Endometrial microvascular endothelial cells (primary cell): Measurements from ENCODE around the gene EPS15. TPM values are rescaled to one million over a fixed set of nuclear protein-coding genes. Genes with fewer than 3 reads are reported as not detected.
"Not testable (repeated sequence)": the region's sequence is repeated elsewhere in the genome, so short reads cannot be mapped to it uniquely, and the experiment has no call there.

ENCODE experiments used
- in situ Hi-C: cut with HindIII; loops from 2 replicates; pipeline ENCODE4 v1.10.0; 2017; ENCODE audit warnings: low sequenced_read_pairs, low pct_unique_long_range_greater_than_20kb; ENCODE audit errors: inconsistent ontology term
- total RNA-seq: library from RNA; depleted of rRNA; stranded (reverse); fragments of >200 nt; gene quantifications from one replicate; pipeline ENCODE4 v1.2.3, GENCODE V29; 2015; ENCODE audit errors: inconsistent ontology term

The EPS15 gene
- total RNA-seq, 1 donor from 2014 or later: 40.5 TPM

GRCh38 chr1:51329443-51330325 lies 189.4 kb downstream of the EPS15 start:
- in situ Hi-C loops: no loop called here

DNA sequence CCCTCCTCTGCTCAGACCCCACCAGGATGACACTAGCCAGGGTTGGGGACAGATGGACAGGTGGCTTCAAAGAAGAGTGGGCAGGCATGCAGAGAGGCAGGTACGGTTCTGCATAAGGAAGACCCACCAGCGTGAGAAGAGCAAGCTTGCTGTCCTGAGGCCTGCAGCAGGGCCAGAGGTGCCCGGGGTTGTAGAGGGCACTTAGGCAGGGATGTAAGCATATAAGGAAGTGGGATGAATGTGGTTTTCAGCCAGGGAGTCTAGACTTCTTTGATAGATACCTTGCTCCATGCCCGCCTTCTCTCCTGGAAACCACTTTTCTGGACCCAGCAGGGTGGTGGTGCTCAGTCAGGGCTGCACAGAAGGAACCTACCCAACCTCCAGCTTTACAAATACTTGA lies 190.1 kb downstream of the EPS15 start:
- in situ Hi-C loops: no loop called here

- in situ Hi-C loops: no loop called here
These were observed 190.8 kb downstream of the EPS15 start for GRCh38 chr1:51328279-51328678.

DNA sequence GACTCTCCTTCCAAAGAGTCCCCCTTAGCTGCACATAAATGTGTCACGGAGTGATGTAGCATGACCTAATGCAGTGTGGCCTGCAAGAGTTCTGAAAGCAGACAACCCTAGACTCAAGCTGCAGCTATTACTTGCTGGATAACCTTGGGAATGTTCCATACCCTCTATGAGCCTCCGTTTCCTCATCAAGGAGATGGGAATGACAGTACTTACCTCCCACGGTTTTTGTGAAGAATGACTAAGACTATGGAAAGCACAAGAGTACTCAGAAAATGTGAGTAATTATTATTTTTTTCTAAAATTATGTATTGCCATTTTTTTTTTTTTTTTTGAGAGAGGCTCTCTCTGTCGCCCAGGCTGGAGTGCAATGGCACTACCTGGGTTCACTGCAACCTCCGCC lies 191.7 kb downstream of the EPS15 start:
- in situ Hi-C loops: no loop called here

- in situ Hi-C loops: no loop called here
These were observed 192.2 kb downstream of the EPS15 start for GRCh38 chr1:51326839-51327238.

- in situ Hi-C loops: no loop called here
These were observed 192.9 kb downstream of the EPS15 start for GRCh38 chr1:51325878-51326755.

DNA sequence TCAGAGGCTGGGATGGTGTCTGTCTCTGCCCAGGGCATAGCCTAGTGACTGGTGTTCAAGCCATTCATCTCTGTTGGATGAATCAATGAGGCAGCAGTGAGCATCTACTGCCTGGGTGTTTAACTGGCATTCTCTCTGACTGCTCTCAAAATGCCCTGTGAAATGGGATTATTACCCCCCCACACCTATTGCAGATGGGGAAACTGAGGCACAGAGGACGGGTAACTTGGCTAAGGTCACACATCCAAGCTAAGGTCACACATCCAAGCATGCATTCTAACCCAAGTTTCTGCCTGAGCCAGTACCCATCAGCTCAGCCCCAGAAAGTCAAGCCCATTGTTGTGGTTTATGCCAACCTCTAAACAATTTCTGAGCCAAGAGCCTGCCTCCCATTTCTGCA lies 193.7 kb downstream of the EPS15 start:
- in situ Hi-C loops: no loop called here

DNA sequence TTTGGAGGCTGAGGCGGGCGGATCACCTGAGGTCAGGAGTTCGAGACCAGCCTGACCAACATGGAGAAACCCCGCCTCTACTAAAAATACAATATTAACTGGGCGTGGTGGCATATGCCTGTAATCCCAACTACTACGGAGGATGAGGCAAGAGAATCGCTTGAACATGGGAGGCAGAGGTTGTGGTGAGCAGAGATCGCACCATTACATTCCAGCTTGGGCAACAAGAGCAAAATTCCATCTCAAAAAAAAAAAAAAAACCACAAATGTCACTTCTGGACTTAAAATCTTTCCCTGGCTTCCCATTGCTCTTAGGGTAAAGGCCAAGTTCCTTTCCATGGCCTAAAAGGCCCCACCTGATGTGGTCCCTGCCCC lies 194.1 kb downstream of the EPS15 start:
- in situ Hi-C loops: not testable (repeated sequence)

- in situ Hi-C loops: no loop called here
These were observed 194.6 kb downstream of the EPS15 start for GRCh38 chr1:51324251-51325010.

- in situ Hi-C loops: no loop called here
These were observed 195.3 kb downstream of the EPS15 start for GRCh38 chr1:51323778-51324177.

- in situ Hi-C loops: no loop called here
These were observed 196.5 kb downstream of the EPS15 start for GRCh38 chr1:51322417-51323101.

DNA sequence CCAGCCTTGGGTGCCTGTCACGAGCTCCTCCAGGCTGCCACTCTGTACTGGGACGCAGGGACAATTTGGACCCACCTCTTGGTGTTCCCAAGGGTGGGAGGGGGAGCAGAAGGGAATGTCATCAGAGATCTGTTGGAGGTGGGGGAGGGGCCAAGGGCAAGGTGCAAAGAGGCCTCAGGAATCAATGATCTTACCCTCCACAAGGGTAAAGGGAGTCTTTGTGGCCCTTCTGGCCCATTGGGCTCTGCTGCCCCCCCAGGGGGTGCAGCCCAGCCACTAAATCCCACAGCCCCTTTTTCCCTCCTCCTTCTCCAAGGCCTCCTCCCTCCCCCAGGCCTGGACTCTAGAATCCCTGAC lies 197.2 kb downstream of the EPS15 start:
- in situ Hi-C loops: no loop called here

DNA sequence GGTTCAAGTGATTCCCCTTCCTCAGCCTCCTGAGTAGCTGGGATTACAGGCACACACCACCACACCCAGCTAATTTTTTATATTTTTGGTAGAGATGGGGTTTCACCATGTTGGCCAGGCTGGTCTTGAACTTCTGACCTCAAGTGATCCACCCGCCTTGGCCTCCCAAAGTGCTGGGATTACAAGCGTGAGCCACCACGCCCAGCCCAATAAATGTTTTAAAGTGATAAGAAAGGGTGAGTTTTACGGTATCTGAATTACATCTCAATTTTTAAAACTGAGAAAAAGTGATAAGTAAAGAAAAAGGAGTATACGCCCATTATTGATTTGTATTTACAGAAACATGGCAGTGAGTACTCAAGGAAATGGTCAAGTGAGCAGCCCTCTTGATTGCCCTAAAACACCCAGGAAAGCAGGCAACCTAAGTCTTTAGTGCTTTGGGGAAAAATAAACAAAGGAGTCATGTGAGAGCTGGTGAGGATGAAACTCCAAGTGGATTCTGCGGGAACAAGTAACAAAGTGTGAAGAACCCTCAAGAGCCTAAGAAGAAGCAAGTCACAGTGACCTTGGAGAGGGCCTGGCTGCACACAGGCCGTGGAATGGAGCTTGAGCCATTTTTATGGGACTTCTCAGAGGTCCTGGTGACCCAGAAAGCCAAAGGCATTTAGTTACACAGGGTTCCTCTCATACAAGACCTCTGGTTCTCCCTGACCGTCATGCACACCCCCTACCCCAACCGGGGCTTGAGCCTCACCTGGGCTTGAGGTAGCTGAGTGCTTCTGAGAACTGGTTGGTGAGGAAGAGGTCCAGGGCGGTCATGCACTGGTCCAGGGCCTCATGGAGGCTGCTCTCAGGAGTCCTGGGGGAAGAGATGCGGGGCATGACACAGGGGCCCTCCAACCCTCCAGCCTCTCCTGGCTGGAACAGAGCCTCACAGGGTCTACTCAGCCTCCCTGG lies 197.8 kb downstream of the EPS15 start:
- in situ Hi-C loops: no loop called here

- in situ Hi-C loops: no loop called here
These were observed 201.3 kb downstream of the EPS15 start for GRCh38 chr1:51317798-51318197.

DNA sequence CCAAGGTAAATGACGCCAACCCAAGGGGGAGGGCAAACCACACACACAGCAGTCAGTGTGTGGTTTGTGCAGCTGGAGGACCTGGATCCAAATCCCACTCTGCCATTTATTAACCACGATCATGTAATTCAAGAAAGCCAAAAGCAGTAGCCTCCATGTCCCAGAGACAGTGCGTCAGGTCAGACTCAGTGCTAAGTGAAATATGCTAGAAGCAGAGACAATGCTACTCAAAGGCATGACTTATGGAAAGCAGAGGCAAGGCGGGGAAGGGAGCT lies 202.3 kb downstream of the EPS15 start:
- in situ Hi-C loops: no loop called here

- in situ Hi-C loops: no loop called here
These were observed 202.8 kb downstream of the EPS15 start for GRCh38 chr1:51316113-51316845.

- in situ Hi-C loops: no loop called here
These were observed 204.1 kb downstream of the EPS15 start for GRCh38 chr1:51314974-51315373.
